SU-DHL-6 (cell line): ENCODE results near the gene CRYGD.

Source experiments
- H2AFZ ChIP-seq: fragments of 200-600 bp; sonication (generic); 2 replicates; pipeline ENCODE4 v1.6.1; 2014; ENCODE audit warnings: low read depth, mild to moderate bottlenecking, moderate library complexity, mixed read lengths, antibody characterized with exemption, low read length; ENCODE audit not compliant: severe bottlenecking
- H3F3A ChIP-seq: fragments of 200-600 bp; shearing (Covaris generic); 2 replicates; pipeline ENCODE4 v1.6.0; 2016; ENCODE audit warnings: antibody characterized with exemption, mild to moderate bottlenecking; ENCODE audit not compliant: insufficient read depth
- H3K27ac ChIP-seq: fragments of 200-600 bp; sonication (generic); 2 replicates; pipeline ENCODE4 v1.5.1; 2016; ENCODE audit warnings: low read depth, mild to moderate bottlenecking, low read length, moderate library complexity, mixed read lengths
- H3K27me3 ChIP-seq: fragments of 200-600 bp; sonication (generic), shearing (Covaris generic); 2 replicates; pipeline ENCODE4 v1.6.0; 2014; ENCODE audit warnings: mild to moderate bottlenecking, low read length
- H3K36me3 ChIP-seq: fragments of 200-600 bp; sonication (generic); 2 replicates; pipeline ENCODE4 v1.6.1; 2014; ENCODE audit warnings: mild to moderate bottlenecking, low read length, mixed read lengths
- H3K4me2 ChIP-seq: fragments of 300-600, 200-600 bp; shearing (Covaris generic), sonication (generic); 2 replicates; pipeline ENCODE4 v1.6.0; 2014; ENCODE audit warnings: low read length, low read depth, mild to moderate bottlenecking; ENCODE audit not compliant: poor library complexity, severe bottlenecking
- H3K4me3 ChIP-seq: fragments of 200-600 bp; sonication (generic); 2 replicates; pipeline ENCODE4 v1.5.1; 2014; ENCODE audit warnings: antibody characterized with exemption, low read length, mild to moderate bottlenecking, mixed read lengths; ENCODE audit not compliant: insufficient read depth, poor library complexity, severe bottlenecking
- H3K79me2 ChIP-seq: fragments of 200-600 bp; sonication (generic); 2 replicates; pipeline ENCODE4 v1.6.1; 2014; ENCODE audit warnings: mild to moderate bottlenecking, low read length, moderate library complexity; ENCODE audit not compliant: insufficient read depth
- H3K9ac ChIP-seq: fragments of 200-600 bp; sonication (generic); 2 replicates; pipeline ENCODE4 v1.7.0; 2014; ENCODE audit warnings: mild to moderate bottlenecking, low read length
- H3K9me2 ChIP-seq: fragments of 200-600 bp; sonication (generic); replicated peaks from 2 replicates; pipeline ENCODE4 v1.6.1; 2014; ENCODE audit warnings: low read length; ENCODE audit not compliant: insufficient read depth
- H3K9me3 ChIP-seq: fragments of 200-600 bp; sonication (generic); 2 replicates; pipeline ENCODE4 v1.6.1; 2014; ENCODE audit warnings: low read length, mixed read lengths; ENCODE audit not compliant: insufficient read depth
- H4K20me1 ChIP-seq: fragments of 200-600 bp; sonication (generic); 2 replicates; pipeline ENCODE4 v1.6.1; 2014; ENCODE audit warnings: low read depth, mild to moderate bottlenecking, antibody characterized with exemption, low read length, moderate library complexity, mixed read lengths
- CTCF ChIP-seq: fragments of 200-600 bp; sonication (generic); IDR thresholded peaks from one replicate; pipeline ENCODE4 v1.5.1; 2017; ENCODE audit warnings: antibody characterized with exemption, mild to moderate bottlenecking, low read length, moderate library complexity; ENCODE audit not compliant: insufficient read depth, poor library complexity, severe bottlenecking
- EZH2phosphoT487 ChIP-seq: fragments of 200-600 bp; sonication (generic), shearing (Covaris generic); conservative IDR thresholded peaks from 2 replicates; pipeline ENCODE4 v1.6.1; 2018; ENCODE audit warnings: mild to moderate bottlenecking, antibody characterized with exemption, low read length, moderate library complexity, mixed read lengths

CRYGD gene

GRCh38 chr2:208090420-208090819, 33.9 kb downstream of the CRYGD start:
- H3K4me2 ChIP-seq = no peak overlapping the region
- no peaks in the 10 kb centered on the region for H3F3A ChIP-seq
- TF ChIP-seq CTCF (no peak), EZH2phosphoT487 (no peak)
- H3K4me3 ChIP-seq = no peak overlapping the region
- H2AFZ ChIP-seq = no peak overlapping the region
- H3K36me3 ChIP-seq = no peaks in the 10 kb centered on the region
- H3K79me2 ChIP-seq = no peaks in the 10 kb centered on the region
- H4K20me1 ChIP-seq = no peaks in the 10 kb centered on the region
- H3K27ac ChIP-seq = no peak overlapping the region
- no peaks in the 10 kb centered on the region for H3K9me2 ChIP-seq
- no peaks in the 10 kb centered on the region for H3K27me3 ChIP-seq
- no peak overlapping the region for H3K9ac ChIP-seq
- no peaks in the 10 kb centered on the region for H3K9me3 ChIP-seq

- no peaks in the 10 kb centered on the region for H3K79me2 ChIP-seq
- H3K4me3 ChIP-seq = no peak overlapping the region
- H3K36me3 ChIP-seq = no peaks in the 10 kb centered on the region
- H3K9me2 ChIP-seq = no peaks in the 10 kb centered on the region
- no peaks in the 10 kb centered on the region for H3K27me3 ChIP-seq
- H3F3A ChIP-seq = no peaks in the 10 kb centered on the region
- H3K9me3 ChIP-seq = no peaks in the 10 kb centered on the region
- H3K27ac ChIP-seq = no peak overlapping the region
- no peaks in the 10 kb centered on the region for H4K20me1 ChIP-seq
- H3K9ac ChIP-seq = no peak overlapping the region
- no peak overlapping the region for H2AFZ ChIP-seq
- TF ChIP-seq EZH2phosphoT487 (no peak), CTCF (no peak)
- no peak overlapping the region for H3K4me2 ChIP-seq
Observed at GRCh38 chr2:208086029-208086428, 38.3 kb downstream of the CRYGD start.

GRCh38 chr2:208083807-208084206, 40.5 kb downstream of the CRYGD start:
- Histone ChIP-seq H3K27ac (no peak overlapping the region), H3K27me3 (no peaks in the 10 kb centered on the region), H3K9ac (no peak overlapping the region), H2AFZ (no peak overlapping the region), H3K9me2 (no peaks in the 10 kb centered on the region), H3F3A (no peaks in the 10 kb centered on the region), H4K20me1 (no peaks in the 10 kb centered on the region), H3K9me3 (no peaks in the 10 kb centered on the region), H3K4me2 (no peak overlapping the region), H3K79me2 (no peaks in the 10 kb centered on the region), H3K4me3 (no peak overlapping the region), H3K36me3 (no peaks in the 10 kb centered on the region)
- TF ChIP-seq EZH2phosphoT487 (no peak), CTCF (no peak)
